ENCODE data around the gene SLC30A4.

- TF ChIP-seq, protein P1, sequence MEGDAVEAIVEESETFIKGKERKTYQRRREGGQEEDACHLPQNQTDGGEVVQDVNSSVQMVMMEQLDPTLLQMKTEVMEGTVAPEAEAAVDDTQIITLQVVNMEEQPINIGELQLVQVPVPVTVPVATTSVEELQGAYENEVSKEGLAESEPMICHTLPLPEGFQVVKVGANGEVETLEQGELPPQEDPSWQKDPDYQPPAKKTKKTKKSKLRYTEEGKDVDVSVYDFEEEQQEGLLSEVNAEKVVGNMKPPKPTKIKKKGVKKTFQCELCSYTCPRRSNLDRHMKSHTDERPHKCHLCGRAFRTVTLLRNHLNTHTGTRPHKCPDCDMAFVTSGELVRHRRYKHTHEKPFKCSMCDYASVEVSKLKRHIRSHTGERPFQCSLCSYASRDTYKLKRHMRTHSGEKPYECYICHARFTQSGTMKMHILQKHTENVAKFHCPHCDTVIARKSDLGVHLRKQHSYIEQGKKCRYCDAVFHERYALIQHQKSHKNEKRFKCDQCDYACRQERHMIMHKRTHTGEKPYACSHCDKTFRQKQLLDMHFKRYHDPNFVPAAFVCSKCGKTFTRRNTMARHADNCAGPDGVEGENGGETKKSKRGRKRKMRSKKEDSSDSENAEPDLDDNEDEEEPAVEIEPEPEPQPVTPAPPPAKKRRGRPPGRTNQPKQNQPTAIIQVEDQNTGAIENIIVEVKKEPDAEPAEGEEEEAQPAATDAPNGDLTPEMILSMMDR (IDR thresholded peaks at IDR 0.05), result no peak
- no peak for TF ChIP-seq POLR2A (IDR thresholded peaks at IDR 0.05)
These were observed 11.7 kb downstream of the SLC30A4 start for GRCh38 chr15:45510758-45511280.
